Aorta (tissue), 5 donors: ENCODE results near the gene KMT5C. TPM values are rescaled to one million over a fixed set of nuclear protein-coding genes. Genes with fewer than 3 reads are reported as not detected.
A peak's percentile ranks its signal among the peaks of the same experiment; 100 is the strongest.

ENCODE experiments used
- ATAC-seq: fragments of 200-7000 bp; cut with Tn5 transposase; one replicate; pipeline ENCODE4 v1.9.1; 2022; ENCODE audit warnings: moderate library complexity; ENCODE audit not compliant: low FRiP score
- DNase-seq, 2 donors: peaks; one replicate each; pipeline ENCODE4 v3.0.0-alpha.2; 2020
- H3K27ac ChIP-seq, 2 donors: one replicate each; pipeline ENCODE4 v1.5.1; 2013; ENCODE audit warnings: low read length in 2 of 2, mild to moderate bottlenecking in 2 of 2, moderate library complexity in 2 of 2, control low read depth in 1 of 2, inconsistent platforms in 1 of 2, low read depth in 1 of 2
- H3K27me3 ChIP-seq, 2 donors: one replicate each; pipeline ENCODE4 v1.6.1; 2013; ENCODE audit warnings: control low read depth in 1 of 2, low read length in 1 of 2, mild to moderate bottlenecking in 1 of 2, moderate library complexity in 1 of 2; ENCODE audit not compliant: insufficient read depth in 2 of 2, control insufficient read depth in 1 of 2
- H3K36me3 ChIP-seq, 2 donors: one replicate each; pipeline ENCODE4 v1.6.1; 2013; ENCODE audit warnings: control low read depth in 1 of 2, low read length in 1 of 2, mild to moderate bottlenecking in 1 of 2; ENCODE audit not compliant: insufficient read depth in 2 of 2, control insufficient read depth in 1 of 2
- H3K4me1 ChIP-seq, 2 donors: one replicate each; pipeline ENCODE4 v1.6.1; 2013; ENCODE audit warnings: low read length in 2 of 2, control low read depth in 1 of 2, mild to moderate bottlenecking in 1 of 2, moderate library complexity in 1 of 2; ENCODE audit not compliant: insufficient read depth in 2 of 2, control insufficient read depth in 1 of 2
- H3K4me3 ChIP-seq, 2 donors: one replicate each; pipeline ENCODE4 v1.5.1; 2013; ENCODE audit warnings: low read length in 2 of 2, control low read depth in 1 of 2, mild to moderate bottlenecking in 1 of 2
- H3K9me3 ChIP-seq: one replicate; pipeline ENCODE4 v1.6.1; 2013; ENCODE audit warnings: mild to moderate bottlenecking, low read length; ENCODE audit not compliant: control insufficient read depth
- WGBS, 2 donors: extraction: QIAGEN DNeasy Blood & Tissue Kit; methylation state at CpG; one replicate each; pipeline ENCODE4 v1.1.7; 2013; 5-methylcytosine and 5-hydroxymethylcytosine counted together
- intact Hi-C, 2 donors: fragments of 100-400 bp; cut with DNase I; formaldehyde crosslinking; loops; one replicate each; pipeline versions ENCODE4 v1.14.2 to v1.15.0; 2022
- polyA plus RNA-seq, 2 donors: library from polyadenylated mRNA; stranded (reverse); fragments of 200-250 nt; gene quantifications; one replicate each; pipeline ENCODE4 v1.2.3, GENCODE V29; 2013
- total RNA-seq, 2 donors: library from RNA; stranded (reverse); fragmentation: NEBNext Ultra II Directional; extraction: Animal tissue kit (Norgen Biotek cat#: 25700); gene quantifications; one replicate each; pipeline ENCODE4 v1.2.1, GENCODE V29; 2021
- donor health status: healthy with polysubstance abuse.
- donor health status: Bipolar disorder and iron deficiency.
- donor health status: DM: no; HTN: no; CAD: no.
- donor health status: DM: no; HTN: no; CAD: no.
- donor health status: DM: yes; HTN: yes; CAD: no.

The KMT5C gene
- total and polyA plus RNA-seq, 4 donors, result 3.4 to 13.2 (median 8.7) TPM

- Histone ChIP-seq H3K27me3 (peaks cover 0 to 2% of the 10 kb centered on the region in 2 donors), H3K4me1 (no peaks in the 10 kb centered on the region), H3K36me3 (no peaks in the 10 kb centered on the region), H3K27ac (peak within 1 kb of the TSS in 1 of 2 donors; percentile 86), H3K4me3 (peak within 1 kb of the TSS; percentile 38 to 43), H3K9me3 (no peaks in the 10 kb centered on the region)
- intact Hi-C loops, result loop anchor here (2.0 to 5.0 kb wide), 3 partner anchors 42 to 104 kb away; partner anchors contain the start of gene HSPBP1 (in 1 of the 2)
- 21 to 40% methylated on average over 38 to 72 of the region's 72 CpGs for WGBS, 2 donors
- ATAC-seq (no peak), DNase-seq (no peak)
These were observed 44.6 kb downstream of the KMT5C start, which contains the start of gene TMEM238 for GRCh38 chr19:55384131-55384919. TMEM238 (minus strand) TSS chr19:55384292; CDS start chr19:55384259, 33 bp downstream.

GRCh38 chr19:55384920-55385723 lies 45.4 kb downstream of the KMT5C start:
- Histone ChIP-seq H3K36me3 (no peaks in the 10 kb centered on the region), H3K27me3 (peaks cover 0 to 2% of the 10 kb centered on the region in 2 donors), H3K4me3 (peak overlapping the region in 1 of 2 donors; percentile 7), H3K4me1 (no peaks in the 10 kb centered on the region), H3K9me3 (no peaks in the 10 kb centered on the region), H3K27ac (peak overlapping the region in 1 of 2 donors; percentile 87)
- intact Hi-C loops, result loop anchor here (1.0 to 5.0 kb wide), 5 partner anchors 22 to 104 kb away; partner anchors contain the start of genes HSPBP1 (in 1 of the 2), KMT5C (in 1 of the 2) and UBE2S (in 1 of the 2)
- DNase-seq (peak; percentile 98), ATAC-seq (peak; percentile 94)
- WGBS, 2 donors, result 4 to 6% methylated on average over 34 of the region's 34 CpGs

GRCh38 chr19:55385724-55386492 lies 46.2 kb downstream of the KMT5C start, which contains the start of gene RPL28:
RPL28 (plus strand) TSS chr19:55385932; CDS start chr19:55386358, 426 bp downstream.
- H3K4me1 ChIP-seq, result no peaks in the 10 kb centered on the region
- H3K4me3 ChIP-seq, result peak within 1 kb of the TSS; percentile 66 to 76
- no peaks in the 10 kb centered on the region for H3K9me3 ChIP-seq
- H3K27me3 ChIP-seq, result peaks cover 0 to 2% of the 10 kb centered on the region in 2 donors
- WGBS, 2 donors, result 0% methylated on average over 68 of the region's 68 CpGs
- peak within 1 kb of the TSS in 1 of 2 donors; percentile 87 for H3K27ac ChIP-seq
- peak; percentile 98 to 99 for DNase-seq
- ATAC-seq, result peak; percentile 96
- no peaks in the 10 kb centered on the region for H3K36me3 ChIP-seq
- intact Hi-C loops, result loop anchor here in 1 of 2 donors (1.0 to 2.0 kb wide), 4 partner anchors 21 to 105 kb away; partner anchors contain the start of genes HSPBP1, KMT5C and UBE2S

GRCh38 chr19:55386493-55386971 lies 46.9 kb downstream of the KMT5C start:
- Histone ChIP-seq H3K9me3 (no peaks in the 10 kb centered on the region), H3K27ac (no peak overlapping the region), H3K27me3 (peaks cover 0 to 2% of the 10 kb centered on the region in 2 donors), H3K4me1 (no peaks in the 10 kb centered on the region), H3K36me3 (no peaks in the 10 kb centered on the region), H3K4me3 (peak overlapping the region; percentile 66 to 76)
- DNase-seq (no peak), ATAC-seq (no peak)
- 1 to 2% methylated on average over 33 of the region's 33 CpGs for WGBS, 2 donors
- intact Hi-C loops, result no loop called here

- peaks cover 0 to 2% of the 10 kb centered on the region in 2 donors for H3K27me3 ChIP-seq
- no peak for DNase-seq
- H3K9me3 ChIP-seq, result no peaks in the 10 kb centered on the region
- no peak for ATAC-seq
- 82 to 83% methylated on average over 24 of the region's 24 CpGs for WGBS, 2 donors
- no peak overlapping the region for H3K4me3 ChIP-seq
- H3K27ac ChIP-seq, result no peak overlapping the region
- H3K4me1 ChIP-seq, result no peaks in the 10 kb centered on the region
- H3K36me3 ChIP-seq, result no peaks in the 10 kb centered on the region
- intact Hi-C loops, result no loop called here
These were observed 48.2 kb downstream of the KMT5C start for GRCh38 chr19:55387736-55388497.

- intact Hi-C loops, result no loop called here
- Histone ChIP-seq H3K27me3 (peaks cover 0 to 2% of the 10 kb centered on the region in 2 donors), H3K9me3 (no peaks in the 10 kb centered on the region), H3K27ac (no peak overlapping the region), H3K4me1 (no peaks in the 10 kb centered on the region), H3K36me3 (no peaks in the 10 kb centered on the region), H3K4me3 (no peak overlapping the region)
- 77 to 78% methylated on average over 21 of the region's 21 CpGs for WGBS, 2 donors
- no peak for ATAC-seq
- peak in 1 of 2 donors; percentile 73 for DNase-seq
These were observed 50.0 kb downstream of the KMT5C start for GRCh38 chr19:55389386-55390317.

- H3K36me3 ChIP-seq, result no peaks in the 10 kb centered on the region
- ATAC-seq (no peak), DNase-seq (no peak)
- intact Hi-C loops, result no loop called here
- no peak overlapping the region for H3K27ac ChIP-seq
- WGBS, 2 donors, result 70 to 72% methylated on average over 7 of the region's 7 CpGs
- no peak overlapping the region for H3K4me3 ChIP-seq
- peaks cover 0 to 2% of the 10 kb centered on the region in 2 donors for H3K27me3 ChIP-seq
- no peaks in the 10 kb centered on the region for H3K9me3 ChIP-seq
- H3K4me1 ChIP-seq, result no peaks in the 10 kb centered on the region
These were observed 50.8 kb downstream of the KMT5C start for GRCh38 chr19:55390461-55390880.
